NCI-H128 (cell line): ENCODE data around the gene SYNE2.
"Not testable (repeated sequence)": the region's sequence is repeated elsewhere in the genome, so short reads cannot be mapped to it uniquely, and the experiment has no call there.

ENCODE experiments used
- DNase-seq: peaks from one replicate; lab custom pipeline; 2025; ENCODE audit not compliant: unreplicated experiment; lab: John Stamatoyannopoulos, UW

The SYNE2 gene

DNA sequence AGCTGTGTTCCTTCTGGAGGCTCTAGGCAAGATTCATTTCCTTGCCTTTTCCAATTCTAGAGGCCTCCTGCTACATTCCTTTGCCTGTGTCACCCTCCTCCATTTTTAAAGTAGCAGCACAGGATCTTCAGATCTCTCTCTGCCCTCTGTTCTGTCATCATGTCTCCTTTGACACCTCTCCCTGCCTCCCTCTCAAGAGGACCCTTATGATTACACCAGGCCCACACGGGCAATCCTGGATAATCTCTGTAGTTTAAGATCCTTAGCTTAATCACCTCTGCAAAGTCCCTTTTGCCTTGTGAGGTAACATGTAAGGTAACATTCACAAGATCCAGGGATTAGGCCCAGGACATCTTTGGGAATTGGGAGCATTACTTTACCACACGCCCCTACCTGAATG is 155.2 kb downstream of the SYNE2 start:
- no peak for DNase-seq

DNA sequence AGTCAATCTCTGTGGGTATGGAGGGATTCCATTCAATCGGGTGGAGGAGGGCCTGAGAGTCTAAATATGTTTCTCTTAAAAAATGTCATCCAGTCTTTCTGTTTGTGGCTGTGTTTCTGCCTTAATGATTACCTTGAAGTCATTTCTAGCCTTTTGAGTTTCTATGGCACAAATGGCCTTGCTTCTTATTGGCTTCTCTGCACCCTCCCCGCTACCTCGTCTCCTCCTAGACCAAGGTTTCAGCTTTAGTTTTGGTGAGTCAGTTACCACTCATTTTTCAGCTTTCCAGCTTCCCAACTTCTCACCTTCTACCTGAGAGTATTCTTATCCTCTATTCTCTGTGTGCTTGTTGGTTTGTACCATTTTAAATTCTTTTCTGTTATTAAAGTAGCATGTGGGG is 159.2 kb downstream of the SYNE2 start:
- no peak for DNase-seq

DNA sequence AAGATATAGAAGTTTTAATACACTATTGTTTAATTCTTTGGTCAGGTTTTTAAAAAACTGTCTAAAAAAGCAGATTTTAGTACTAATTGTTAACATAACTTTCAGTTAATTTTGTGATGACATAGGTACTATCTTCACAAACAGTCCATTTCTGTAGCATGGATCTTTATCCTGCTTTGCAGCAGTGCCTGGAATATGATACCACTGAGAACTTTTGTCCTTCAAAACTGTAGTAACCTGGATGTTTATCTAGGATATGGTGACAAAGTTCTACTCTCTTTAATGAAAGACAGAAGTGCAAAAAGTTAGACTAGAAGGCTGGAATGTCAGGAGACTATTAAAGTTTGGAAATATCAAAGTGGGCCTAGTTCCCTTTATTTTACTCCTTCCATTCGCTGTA is 159.9 kb downstream of the SYNE2 start:
- no peak for DNase-seq

DNA sequence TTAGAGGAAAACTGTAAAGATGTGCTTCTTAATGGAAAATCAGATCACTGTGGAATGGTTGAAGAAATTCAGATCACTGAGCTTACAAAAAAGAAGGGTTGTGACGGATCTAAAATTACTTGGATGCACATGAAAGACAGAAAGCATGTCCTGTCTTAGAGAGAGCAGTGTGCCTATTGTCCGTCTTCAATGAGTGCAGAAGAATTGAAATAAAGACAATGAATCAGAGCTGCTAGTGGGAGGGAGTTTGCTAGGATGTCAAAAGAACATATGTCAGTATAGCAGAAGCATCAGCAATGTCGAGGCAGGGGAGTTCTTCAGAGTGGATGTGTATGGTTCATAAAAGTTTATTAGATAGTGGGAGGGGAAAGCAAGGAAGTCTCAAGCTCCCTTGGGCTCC is 172.7 kb downstream of the SYNE2 start:
- DNase-seq, result no peak

DNA sequence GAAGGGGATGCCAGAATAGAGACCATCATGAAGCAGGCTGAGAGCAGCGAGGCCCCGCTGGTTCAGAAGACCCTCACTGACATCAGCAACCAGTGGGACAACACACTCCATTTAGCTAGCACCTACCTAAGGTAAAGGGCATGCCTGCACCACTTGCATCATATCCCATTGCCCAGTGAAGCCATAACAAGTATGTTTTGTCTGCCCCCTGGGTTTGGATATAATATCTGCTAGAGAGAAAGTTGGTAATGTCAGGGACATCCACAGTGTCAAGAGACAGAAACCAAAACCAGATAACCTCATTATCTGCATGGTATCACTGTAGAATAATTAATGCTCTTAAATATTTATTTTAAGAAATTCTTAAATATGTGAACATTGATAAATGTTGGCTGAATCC is 173.8 kb downstream of the SYNE2 start:
- no peak for DNase-seq

DNA sequence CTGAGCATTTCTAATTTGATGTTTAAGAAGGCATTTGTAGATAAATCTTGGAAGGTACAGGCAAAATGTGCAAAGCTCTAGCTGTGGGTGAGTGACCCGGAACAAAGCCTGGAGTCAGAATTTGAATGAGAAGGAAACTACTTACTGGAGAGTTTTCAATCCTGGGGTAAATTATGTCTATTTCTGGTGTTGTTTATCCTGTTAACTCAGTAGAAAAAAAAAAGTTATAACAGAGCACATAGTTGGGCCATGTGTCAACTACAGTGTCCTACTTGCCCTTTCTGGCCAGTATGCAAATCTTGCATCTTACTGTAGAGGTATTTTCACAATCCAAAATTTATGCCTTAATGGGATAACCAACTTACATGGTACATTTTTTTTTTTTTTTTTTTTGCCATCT is 182.3 kb downstream of the SYNE2 start:
- no peak for DNase-seq

DNA sequence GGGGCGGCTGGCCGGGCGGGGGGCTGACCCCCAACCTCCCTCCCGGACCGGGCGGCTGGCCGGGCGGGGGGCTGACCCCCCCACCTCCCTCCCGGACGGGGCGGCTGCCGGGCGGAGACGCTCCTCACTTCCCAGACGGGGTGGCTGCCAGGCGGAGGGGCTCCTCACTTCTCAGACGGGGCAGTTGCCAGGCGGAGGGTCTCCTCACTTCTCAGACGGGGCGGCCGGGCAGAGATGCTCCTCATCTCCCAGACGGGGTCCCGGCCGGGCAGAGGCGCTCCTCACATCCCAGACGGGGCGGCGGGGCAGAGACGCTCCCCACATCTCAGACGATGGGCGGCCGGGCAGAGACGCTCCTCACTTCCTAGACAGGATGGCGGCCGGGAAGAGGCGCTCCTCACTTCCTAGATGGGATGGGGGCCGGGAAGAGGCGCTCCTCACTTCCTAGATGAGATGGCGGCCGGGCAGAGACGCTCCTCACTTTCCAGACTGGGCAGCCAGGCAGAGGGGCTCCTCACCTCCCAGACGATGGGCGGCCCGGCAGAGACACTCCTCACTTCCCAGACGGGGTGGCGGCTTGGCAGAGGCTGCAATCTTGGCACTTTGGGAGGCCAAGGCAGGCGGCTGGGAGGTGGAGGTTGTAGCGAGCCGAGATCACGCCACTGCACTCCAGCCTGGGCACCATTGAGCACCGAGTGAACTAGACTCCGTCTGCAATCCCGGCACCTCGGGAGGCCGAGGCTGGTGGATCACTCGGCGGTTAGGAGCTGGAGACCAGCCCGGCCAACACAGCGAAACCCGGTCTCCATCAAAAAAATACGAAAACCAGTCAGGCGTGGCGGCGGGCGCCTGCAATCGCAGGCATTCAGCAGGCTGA is 185.3 kb downstream of the SYNE2 start:
- DNase-seq, result not testable (repeated sequence)

DNA sequence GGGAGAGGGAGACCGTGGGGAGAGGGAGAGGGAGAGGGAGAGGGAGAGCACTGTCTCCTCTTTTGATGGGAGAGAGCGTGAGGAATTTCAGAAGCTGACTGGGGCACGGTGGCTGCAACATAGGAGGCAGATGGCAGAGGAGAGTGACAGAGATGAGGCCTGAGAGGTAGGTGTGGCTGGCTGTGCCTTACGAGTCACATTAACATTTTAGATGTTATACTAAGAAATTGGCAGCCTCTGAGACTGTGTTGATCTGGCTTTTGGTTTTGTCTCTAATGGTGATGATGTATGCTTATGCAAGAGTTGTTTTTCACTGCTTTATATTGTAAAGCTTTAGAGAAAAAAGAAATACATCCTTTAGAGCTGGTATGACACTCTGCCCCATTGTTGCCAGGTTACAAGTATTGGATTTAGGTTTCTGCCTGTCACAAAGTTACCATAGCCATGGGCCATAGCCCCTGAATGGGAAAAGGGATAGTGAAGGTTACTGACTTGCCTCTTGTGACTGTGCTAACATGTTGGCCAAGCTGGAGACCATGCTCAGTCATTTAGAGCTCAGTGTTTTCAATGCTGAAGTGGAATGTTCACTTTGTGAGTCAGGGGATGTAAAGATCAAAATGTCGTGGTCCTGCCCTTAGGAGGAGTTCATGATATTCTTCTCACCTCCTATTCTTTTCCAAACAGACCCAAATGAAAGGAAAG is 186.2 kb downstream of the SYNE2 start:
- DNase-seq, result no peak

DNA sequence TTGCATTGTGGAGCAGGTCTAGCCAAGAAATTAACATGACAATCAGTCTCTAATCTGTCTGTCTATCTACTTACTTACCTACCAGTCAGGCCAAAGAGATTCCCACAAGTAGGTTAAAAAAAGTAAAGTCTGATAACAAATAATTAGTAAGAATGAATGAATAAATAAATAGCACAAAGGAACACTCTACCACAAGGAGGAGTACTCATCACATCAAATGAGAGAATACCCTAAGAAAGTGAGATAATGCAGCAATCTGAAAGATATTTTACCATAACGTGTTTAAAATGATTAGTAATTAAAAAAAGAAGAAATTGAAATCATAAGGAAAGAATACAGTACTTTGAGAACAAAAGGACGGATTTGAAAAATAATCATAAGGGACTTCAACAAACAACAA is 187.2 kb downstream of the SYNE2 start:
- DNase-seq, result no peak

DNA sequence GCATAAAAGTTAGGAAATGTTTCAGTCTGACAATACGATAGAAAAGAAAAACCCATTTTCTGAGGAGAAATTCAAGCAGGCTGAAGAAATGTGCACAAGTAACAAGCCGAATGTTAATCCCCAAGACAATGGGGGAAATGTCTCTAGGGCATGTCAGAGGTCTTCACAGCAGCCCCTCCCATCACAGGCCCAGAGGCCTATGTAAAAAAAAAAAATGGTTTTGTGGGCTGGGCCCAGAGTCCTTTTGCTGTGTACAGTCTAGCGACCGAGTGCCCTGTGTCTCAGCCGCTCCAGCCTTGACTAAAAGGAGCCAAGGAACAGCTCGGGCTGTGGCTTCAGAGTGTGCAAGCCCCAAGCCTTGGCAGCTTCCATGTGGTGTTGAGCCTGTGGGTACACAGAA is 190.5 kb downstream of the SYNE2 start:
- DNase-seq, result not testable (repeated sequence)

DNA sequence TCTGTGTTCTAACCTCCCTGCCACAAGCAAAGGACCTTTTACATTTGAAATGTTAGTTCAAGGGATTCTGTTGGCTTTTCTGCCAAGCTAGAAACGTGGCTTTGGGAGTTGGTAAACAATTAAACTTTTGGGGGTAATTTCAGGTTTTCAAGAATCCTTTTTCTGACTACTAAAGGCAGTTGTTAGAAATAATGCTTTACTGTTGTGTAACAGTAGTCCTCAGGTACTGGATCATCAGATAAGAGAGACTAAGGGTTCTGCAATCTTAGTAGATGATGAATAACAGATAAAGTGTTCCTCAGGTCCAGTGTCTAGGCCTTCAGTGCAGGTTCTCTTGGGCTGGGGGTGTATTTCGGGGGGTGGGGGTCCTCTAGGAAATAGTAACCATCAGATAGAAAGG is 192.3 kb downstream of the SYNE2 start:
- no peak for DNase-seq

DNA sequence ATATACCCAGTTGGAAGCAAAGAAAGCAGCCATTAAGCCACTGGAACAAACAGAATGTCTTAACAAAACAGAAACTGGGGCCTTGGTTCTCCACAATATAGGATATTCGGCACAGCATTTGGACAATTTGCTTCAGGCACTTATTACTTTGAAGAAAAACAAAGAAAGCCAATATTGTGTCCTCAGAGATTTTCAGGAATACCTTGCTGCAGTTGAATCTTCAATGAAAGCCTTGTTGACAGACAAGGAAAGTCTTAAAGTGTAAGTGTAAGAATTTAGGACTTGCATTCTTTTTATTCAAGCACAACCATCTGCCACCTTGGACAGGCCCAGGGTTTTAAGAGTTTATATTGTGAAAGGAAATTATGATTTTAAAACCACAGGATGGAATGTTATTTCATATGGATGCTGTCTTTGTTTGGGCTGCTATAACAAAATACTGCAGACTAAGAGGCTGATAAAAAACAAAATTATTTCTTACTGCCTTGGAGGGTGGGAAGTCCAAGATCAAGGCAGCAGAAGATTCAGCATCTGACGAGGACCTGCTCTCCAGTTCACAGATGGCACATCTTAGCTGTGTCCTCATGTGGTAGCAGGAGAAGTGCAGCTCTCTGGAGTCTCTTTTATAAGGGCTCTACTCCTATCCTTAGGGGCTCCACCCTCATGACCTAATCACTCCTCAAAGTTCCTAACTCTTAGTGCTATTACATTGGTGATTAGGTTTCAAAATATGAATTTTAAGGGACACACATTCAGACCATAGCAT is 197.0 kb downstream of the SYNE2 start:
- no peak for DNase-seq

DNA sequence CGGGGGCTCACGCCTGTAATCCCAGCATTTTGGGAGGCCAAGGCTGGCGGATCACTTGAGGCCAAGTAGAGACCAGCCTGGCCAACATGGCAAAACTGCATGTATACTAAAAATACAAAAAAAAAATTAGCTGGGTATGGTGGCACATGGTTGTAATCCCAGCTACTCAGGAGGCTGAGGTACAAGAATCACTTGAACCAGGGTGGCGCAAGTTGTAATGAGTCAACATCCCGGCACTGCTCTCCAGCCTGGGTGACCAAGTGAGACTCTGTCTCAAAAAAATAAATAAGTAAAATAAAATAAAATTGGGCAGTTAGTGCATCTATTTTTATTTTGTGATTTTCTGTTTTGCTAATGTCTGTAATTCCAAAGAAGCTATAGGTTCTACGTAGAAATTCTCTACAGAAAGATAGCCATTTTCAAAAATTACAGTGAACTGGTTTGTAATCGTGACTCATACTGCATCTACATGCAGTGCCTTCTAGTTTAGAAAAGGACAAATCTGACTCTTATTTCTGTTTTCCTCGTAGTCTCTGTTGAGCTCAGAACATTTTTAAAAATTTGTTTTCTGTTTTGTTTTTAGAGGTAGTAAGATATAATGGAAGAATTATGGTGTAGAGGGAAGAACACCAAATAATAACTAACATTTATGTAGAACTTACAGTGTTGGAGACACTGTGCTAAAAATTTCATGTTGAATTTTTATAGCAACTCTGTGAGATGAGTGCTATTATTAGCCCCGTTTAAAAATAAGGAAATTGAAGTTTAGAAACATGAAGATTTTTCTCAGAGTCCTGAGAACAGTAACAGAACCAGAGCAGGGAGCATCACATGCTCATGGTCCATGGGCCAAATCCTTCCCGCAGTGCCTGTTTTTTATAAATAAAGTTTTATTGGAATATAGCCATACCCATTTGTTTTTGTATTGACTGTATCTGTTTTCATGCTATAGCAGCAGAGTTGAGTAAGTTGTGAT is 201.2 kb downstream of the SYNE2 start:
- no peak for DNase-seq

DNA sequence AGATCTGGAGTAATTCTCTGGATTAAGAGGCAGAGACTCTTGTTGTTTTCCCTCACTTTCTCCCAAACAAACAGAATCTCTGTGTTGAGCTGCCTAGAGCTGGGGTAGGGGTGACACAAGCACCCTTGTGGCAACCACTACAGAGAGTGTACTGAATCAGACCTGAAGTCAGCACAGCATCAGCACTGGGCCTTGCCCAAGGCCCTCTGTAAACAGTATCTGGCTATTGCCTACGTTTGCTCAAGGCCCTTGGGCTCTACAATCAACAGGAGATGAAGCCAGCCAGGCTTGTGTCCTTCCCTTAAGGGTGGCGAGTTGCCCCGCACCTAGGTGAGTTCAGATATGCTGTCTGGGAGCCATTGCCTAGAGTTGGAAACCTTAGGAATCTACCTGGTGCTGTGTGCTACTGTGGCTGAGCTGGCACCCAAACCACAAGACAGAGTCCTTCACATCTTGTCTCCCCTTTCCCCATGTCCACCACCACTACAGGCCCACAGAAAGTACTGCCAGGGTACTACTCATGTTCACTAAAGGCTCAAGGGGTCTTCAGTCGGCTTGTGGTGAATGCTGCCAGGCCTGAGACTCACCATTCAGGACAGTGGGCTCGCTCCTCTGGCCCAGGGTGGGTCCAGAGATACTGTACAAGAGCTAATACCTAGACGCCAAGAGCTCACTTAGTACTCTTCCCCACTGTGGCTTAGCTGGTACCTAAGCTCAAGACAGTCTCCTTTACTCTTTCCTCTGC is 206.8 kb downstream of the SYNE2 start:
- no peak for DNase-seq

DNA sequence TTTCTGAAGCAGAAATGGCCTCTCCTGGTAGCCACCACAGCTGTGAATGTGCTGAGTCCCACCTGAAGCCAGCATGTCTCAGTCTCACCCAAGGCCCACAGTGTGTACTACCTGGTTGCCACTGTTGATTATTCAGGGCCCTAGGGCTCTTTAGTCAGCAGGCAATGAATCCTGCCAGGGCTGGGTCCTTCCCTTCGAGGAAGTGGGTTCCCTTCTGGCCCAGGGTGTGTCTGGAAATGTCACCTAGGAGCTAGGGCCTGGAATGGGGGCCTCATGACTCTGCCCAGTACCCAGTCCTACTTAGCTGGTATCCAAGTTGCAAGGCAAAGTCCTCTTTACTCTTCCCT is 207.4 kb downstream of the SYNE2 start:
- no peak for DNase-seq

DNA sequence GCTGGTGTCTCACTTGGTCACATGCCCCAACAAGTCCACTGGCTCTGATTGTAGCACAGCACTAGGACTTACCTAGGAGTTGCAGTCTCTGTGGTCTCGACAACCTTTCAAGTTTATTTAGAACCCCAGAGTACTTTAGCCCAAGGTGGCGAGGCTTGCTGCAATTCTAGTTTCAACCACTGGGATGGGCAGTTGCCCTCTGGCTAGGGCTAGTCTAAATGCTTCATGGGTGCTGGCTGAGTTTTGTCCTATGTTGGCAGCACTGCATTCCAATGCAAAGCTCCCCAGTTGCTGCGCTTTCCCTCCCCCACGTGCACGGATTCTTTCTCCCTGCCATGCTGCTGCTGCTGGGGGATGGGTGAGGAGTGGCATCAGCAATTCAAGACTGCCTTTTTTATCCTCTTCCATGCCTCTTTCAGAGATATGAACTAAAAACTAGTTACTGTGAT is 207.9 kb downstream of the SYNE2 start:
- DNase-seq, result no peak

DNA sequence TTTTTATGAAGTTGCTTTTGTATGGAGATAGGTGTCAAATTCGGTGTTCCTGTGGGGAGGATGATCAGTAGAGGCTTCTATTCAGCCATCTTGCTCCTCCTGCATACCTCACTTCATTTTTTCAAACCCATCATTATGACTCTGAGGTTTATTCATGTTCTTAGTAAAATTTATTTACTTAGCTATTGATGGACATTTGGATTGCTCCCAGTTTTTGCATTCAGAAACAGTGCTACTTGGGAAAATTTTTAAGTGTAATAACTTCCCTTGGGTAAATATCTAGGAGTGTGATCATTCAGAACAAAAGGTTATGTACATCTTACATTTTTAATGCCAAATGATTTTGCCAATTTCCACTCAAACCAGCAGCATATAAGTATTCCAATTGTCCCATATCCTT is 208.3 kb downstream of the SYNE2 start:
- DNase-seq, result no peak

DNA sequence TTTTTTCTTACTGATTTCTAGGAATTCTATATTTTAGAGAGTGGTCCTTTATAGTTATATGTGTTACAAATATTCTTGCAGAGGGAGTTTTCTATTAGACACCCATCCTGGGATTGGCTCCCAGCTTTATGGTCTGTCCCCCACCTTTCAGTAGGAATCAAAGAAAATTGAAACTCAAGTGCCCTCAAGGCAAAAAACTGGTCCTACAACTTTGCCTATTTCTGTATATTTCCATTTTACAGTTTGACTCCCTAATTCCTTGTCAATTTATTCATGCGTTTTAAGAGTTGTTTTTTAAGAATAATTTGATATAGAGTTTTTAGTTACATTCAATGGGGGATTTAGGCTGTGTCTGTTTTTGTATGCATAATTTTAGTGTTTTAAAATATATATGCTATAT is 208.9 kb downstream of the SYNE2 start:
- DNase-seq, result no peak

DNA sequence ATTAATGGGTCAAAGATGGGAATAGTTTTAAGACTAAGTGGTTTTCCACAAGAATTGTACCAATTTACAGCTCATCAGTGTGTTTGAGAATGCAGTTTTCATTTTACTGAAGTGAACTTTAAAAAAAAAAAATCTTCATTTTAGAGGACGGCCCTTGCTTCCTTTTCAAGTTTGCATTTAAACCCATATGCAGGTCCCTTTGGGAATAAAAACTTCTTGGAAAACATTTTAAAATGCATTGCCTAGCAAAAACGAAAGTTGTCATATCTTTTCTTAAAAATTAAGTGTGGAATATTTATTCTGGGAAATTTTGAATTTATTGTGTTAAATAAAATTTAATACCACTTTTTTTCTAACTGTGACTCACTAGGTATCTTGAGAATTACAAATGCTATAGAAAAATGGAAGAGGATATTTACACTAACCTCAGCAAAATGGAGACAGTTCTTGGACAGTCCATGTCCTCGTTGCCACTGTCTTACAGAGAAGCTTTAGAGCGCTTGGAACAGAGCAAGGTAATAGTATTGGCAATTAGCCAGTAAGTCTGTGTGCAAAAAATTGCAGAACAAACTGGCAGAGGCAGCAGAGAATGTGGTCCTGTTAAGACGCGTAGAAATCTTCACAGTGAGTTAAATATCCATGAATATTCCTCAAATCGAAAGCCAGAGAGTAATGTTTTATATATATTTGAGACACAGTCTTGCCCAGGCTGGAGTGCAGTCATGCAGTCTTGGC is 209.7 kb downstream of the SYNE2 start:
- no peak for DNase-seq
